Left ventricle myocardium inferior (tissue), 1 donor: ENCODE results near the gene MIGA2. TPM values are rescaled to one million over a fixed set of nuclear protein-coding genes. Genes with fewer than 3 reads are reported as not detected.

ENCODE experiments used
- DNase-seq: peaks from one replicate; pipeline ENCODE4 v3.0.0-alpha.2; 2020
- H3K27ac ChIP-seq: fragments of 200-600 bp; replicated peaks from 2 replicates; pipeline ENCODE4 v1.8.0; 2021
- H3K27me3 ChIP-seq: fragments of 200-600 bp; 2 replicates; pipeline ENCODE4 v1.8.0; 2021; ENCODE audit warnings: low read depth
- H3K36me3 ChIP-seq: fragments of 200-600 bp; 2 replicates; pipeline ENCODE4 v1.8.0; 2021
- H3K4me1 ChIP-seq: fragments of 200-600 bp; 2 replicates; pipeline ENCODE4 v1.8.0; 2021
- H3K4me3 ChIP-seq: fragments of 200-600 bp; 2 replicates; pipeline ENCODE4 v1.8.0; 2021; ENCODE audit warnings: mild to moderate bottlenecking, moderate library complexity
- H3K9me3 ChIP-seq: fragments of 200-600 bp; replicated peaks from 2 replicates; pipeline ENCODE4 v1.8.0; 2021
- intact Hi-C: fragments of 100-400 bp; cut with micrococcal nuclease; formaldehyde crosslinking; loops from one replicate; pipeline ENCODE4 v1.11.0; 2022
- long read RNA-seq: library from polyadenylated mRNA; unstranded; transcript quantifications from one replicate; pipeline ENCODE4 v2.0.0, GENCODE V29; 2021
- total RNA-seq: library from RNA; stranded (reverse); fragmentation: NEBNext Ultra II Directional; extraction: Animal tissue kit (Norgen Biotek cat#: 25700); gene quantifications from one replicate; pipeline ENCODE4 v1.2.1, GENCODE V29; 2021
- TF ChIP-seq, protein P1 (sequence below): fragments of 200-600 bp; IDR thresholded peaks from 2 replicates; pipeline ENCODE4 v1.8.0; 2021; ENCODE audit warnings: antibody characterized with exemption, mild to moderate bottlenecking, borderline replicate concordance
- donor health status: DM: no; HTN: yes; CAD: no; lungs with severe emphysema.

Gene MIGA2
- 35.6 TPM for total RNA-seq
- long read RNA-seq, partial matches to known transcripts: 41 of 198 reads
- long read RNA-seq, other reads (novel, unspliced or antisense): 157 of 198 reads

DNA sequence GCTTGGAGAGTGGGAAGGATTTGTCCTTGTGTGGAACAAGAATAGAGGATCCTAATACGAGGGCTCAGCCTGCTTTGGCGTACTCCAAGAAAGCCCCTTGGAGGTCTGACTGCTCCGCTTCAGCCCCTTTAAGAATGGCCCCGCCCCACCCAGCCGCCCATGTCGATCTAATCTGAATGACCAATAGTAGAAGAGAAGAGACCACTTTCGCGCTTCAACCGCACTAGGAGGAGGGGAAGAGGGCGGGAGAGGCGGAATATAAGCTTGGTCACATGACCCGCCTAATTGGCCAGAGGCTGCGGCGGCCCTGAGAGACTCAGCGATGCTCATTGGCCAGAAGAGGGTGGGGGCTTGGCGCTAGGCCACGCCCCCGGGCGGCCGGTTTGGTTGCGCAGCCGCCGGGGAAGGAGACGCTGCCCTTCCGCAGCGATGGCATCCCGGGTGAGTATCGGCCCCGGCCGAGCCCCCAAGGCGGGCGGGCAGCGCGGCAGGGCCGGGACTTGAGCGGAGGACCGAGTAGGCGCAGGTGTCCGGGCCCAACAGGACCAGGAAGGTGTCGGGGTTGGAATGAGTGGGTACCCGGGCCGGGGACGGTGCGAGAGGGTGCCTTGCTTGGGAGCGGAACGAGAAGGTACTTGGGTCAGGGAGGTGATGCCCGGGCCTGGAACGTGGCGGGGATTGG lies at the start of gene MIGA2:
TSS of gene MIGA2 (plus strand) at position 386 of the 682 bp plus-strand sequence. CDS start 3,969 bp downstream, outside the sequence.
- H3K36me3 ChIP-seq: peaks cover 13% of the 10 kb centered on the region
- intact Hi-C loops: no loop called here
- TF ChIP-seq, protein P1, sequence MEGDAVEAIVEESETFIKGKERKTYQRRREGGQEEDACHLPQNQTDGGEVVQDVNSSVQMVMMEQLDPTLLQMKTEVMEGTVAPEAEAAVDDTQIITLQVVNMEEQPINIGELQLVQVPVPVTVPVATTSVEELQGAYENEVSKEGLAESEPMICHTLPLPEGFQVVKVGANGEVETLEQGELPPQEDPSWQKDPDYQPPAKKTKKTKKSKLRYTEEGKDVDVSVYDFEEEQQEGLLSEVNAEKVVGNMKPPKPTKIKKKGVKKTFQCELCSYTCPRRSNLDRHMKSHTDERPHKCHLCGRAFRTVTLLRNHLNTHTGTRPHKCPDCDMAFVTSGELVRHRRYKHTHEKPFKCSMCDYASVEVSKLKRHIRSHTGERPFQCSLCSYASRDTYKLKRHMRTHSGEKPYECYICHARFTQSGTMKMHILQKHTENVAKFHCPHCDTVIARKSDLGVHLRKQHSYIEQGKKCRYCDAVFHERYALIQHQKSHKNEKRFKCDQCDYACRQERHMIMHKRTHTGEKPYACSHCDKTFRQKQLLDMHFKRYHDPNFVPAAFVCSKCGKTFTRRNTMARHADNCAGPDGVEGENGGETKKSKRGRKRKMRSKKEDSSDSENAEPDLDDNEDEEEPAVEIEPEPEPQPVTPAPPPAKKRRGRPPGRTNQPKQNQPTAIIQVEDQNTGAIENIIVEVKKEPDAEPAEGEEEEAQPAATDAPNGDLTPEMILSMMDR: no peak

DNA sequence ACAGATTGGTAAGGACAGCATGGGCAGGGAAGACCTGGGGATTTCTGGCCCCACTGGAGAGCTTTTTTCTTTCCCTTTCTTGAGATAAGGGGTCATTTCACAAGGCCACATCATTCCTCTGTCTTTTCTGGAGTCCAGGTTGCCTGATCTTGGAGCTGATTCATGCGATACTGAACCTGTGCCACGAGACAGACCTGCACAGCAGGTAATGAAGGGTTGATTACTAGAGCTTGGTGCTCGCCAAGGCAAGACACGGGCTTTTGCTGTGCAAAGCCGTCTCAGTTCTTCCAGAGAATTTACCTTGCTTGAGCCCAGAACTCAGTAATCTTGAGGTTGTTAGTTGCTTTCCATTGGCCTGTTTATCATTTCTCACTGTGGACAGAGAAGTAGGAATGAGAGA lies 49.8 kb upstream of the MIGA2 start:
- Histone ChIP-seq H3K4me3 (no peak overlapping the region), H3K9me3 (no peaks in the 10 kb centered on the region), H3K27ac (no peak overlapping the region), H3K36me3 (peaks cover 100% of the 10 kb centered on the region), H3K27me3 (no peaks in the 10 kb centered on the region), H3K4me1 (no peaks in the 10 kb centered on the region)
- no peak for DNase-seq
- intact Hi-C loops: no loop called here
- TF ChIP-seq, protein P1: no peak

More for the DNA sequence above, at the start of gene MIGA2:
- Histone ChIP-seq H3K27me3 (no peaks in the 10 kb centered on the region), H3K9me3 (no peaks in the 10 kb centered on the region), H3K4me3 (peak within 1 kb of the TSS; percentile 100), H3K4me1 (peaks cover 47% of the 10 kb centered on the region), H3K27ac (peak within 1 kb of the TSS; percentile 92)
- DNase-seq: peak; percentile 97

DNA sequence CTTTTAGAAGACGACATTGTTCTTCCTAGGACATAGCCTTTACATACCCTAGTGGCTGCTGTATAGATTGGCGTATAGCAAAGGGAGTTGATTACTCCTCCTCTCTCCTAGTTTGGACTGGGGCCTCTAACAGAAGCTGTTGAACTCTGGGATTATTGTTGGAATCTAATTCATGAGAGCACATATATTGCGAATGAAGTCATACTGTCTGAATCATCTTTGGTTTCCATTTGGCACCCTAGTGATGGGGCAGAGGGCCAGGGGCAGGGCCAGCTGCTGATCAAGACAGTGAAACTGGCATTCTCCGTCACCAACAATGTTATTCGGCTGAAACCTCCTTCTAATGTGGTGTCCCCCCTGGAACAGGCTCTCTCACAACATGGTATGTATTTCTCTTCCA lies 48.6 kb upstream of the MIGA2 start:
- Histone ChIP-seq H3K27ac (no peak overlapping the region), H3K27me3 (no peaks in the 10 kb centered on the region), H3K36me3 (peaks cover 100% of the 10 kb centered on the region), H3K4me1 (no peaks in the 10 kb centered on the region), H3K9me3 (no peaks in the 10 kb centered on the region), H3K4me3 (no peak overlapping the region)
- TF ChIP-seq, protein P1: no peak
- intact Hi-C loops: no loop called here
- DNase-seq: no peak

- peaks cover 98% of the 10 kb centered on the region for H3K36me3 ChIP-seq
- no peak overlapping the region for H3K4me3 ChIP-seq
- peaks cover 5% of the 10 kb centered on the region for H3K4me1 ChIP-seq
- no peak overlapping the region for H3K27ac ChIP-seq
- intact Hi-C loops: no loop called here
- H3K27me3 ChIP-seq: no peaks in the 10 kb centered on the region
- no peak for DNase-seq
- TF ChIP-seq, protein P1: peak; percentile 36
- H3K9me3 ChIP-seq: no peaks in the 10 kb centered on the region
Measured at GRCh38 chr9:128992995-128993394, 43.4 kb upstream of the MIGA2 start.

DNA sequence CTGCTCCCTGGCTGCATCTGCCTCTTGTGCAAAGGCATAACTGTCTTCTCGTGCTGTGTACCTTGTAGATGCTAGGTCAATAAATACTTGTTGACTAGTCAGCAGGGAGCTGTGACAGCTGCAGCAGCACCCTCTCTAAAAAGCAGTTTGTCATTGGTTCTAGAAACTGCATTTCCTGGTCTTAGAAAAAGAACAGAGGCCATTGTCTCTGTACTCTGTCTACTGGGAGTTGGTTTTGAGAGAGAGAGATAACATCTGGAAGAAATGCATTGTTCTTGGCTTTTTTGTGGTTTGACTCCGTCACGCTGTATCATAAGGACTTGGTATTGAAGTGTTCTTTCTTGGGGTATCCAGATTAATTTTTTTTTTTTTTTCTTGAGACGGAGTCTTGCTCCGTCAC lies 40.6 kb upstream of the MIGA2 start:
- intact Hi-C loops: no loop called here
- Histone ChIP-seq H3K27ac (peak overlapping the region; percentile 66), H3K4me3 (no peak overlapping the region)

More for the DNA sequence above, 40.6 kb upstream of the MIGA2 start:
- Histone ChIP-seq H3K36me3 (peaks cover 98% of the 10 kb centered on the region), H3K27me3 (no peaks in the 10 kb centered on the region), H3K4me1 (peaks cover 5% of the 10 kb centered on the region), H3K9me3 (no peaks in the 10 kb centered on the region)
- TF ChIP-seq, protein P1: no peak
- no peak for DNase-seq
